ENCODE measurements around the gene P2RX7. TPM values are rescaled to one million over a fixed set of nuclear protein-coding genes. Genes with fewer than 3 reads are reported as not detected.
"Not testable (repeated sequence)": the region's sequence is repeated elsewhere in the genome, so short reads cannot be mapped to it uniquely, and the experiment has no call there.

P2RX7 gene
- total RNA-seq, 1 donor from 2014 or later = 6.2 TPM

- H3K36me3 Mint-ChIP-seq (ENCODE audit: low read depth) = peaks cover 52% of the 10 kb centered on the region
- no peak overlapping the region for H3K4me3 Mint-ChIP-seq
- H3K27me3 Mint-ChIP-seq = no peaks in the 10 kb centered on the region
- no peak overlapping the region for H3K27ac Mint-ChIP-seq
- H3K9me3 Mint-ChIP-seq = no peaks in the 10 kb centered on the region
- peaks cover 33% of the 10 kb centered on the region for H3K4me1 Mint-ChIP-seq
- DNase-seq = no peak
- intact Hi-C loops (cut with micrococcal nuclease) = no loop called here
Observed at GRCh38 chr12:121218588-121219352, 86.1 kb downstream of the P2RX7 start.

DNA sequence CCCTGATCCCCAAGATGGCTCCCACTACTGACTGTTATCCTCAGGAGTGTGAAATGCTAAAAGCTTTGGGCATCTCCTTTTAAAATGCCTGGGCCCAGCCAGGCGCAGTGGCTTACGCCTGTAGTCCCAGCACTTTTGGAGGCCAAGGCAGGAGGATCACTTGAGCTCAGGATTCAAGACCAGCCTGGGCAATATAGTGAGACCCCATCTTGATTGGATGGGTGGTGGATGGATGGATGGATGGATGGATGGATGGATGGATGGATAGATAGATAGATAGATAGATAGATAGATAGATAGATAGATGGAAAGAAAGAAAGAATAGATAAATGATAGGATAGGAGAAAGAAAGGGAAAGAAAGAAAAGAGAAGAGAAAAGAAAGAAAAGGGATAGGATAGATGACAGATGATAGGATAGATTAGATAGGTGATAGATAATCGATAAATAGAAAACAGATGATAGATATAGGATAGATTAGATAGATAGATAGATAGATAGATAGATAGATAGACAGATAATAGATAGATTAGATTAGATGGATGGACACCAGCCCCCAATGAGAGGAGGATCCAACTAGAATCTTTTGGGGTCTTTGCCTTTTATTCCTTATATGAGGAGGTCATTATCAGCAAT lies 86.8 kb downstream of the P2RX7 start:
- H3K4me1 Mint-ChIP-seq = peaks cover 35% of the 10 kb centered on the region
- H3K27ac Mint-ChIP-seq = peak overlapping the region; percentile 42
- intact Hi-C loops (cut with micrococcal nuclease) = no loop called here
- H3K9me3 Mint-ChIP-seq = no peaks in the 10 kb centered on the region
- no peak for DNase-seq
- no peak overlapping the region for H3K4me3 Mint-ChIP-seq
- no peaks in the 10 kb centered on the region for H3K27me3 Mint-ChIP-seq
- peaks cover 49% of the 10 kb centered on the region for H3K36me3 Mint-ChIP-seq (ENCODE audit: low read depth)

- Mint-ChIP-seq H3K4me1 (peaks cover 42% of the 10 kb centered on the region), H3K36me3 (ENCODE audit: low read depth) (peaks cover 54% of the 10 kb centered on the region), H3K4me3 (no peak overlapping the region), H3K27me3 (no peaks in the 10 kb centered on the region), H3K27ac (peak overlapping the region; percentile 88), H3K9me3 (no peaks in the 10 kb centered on the region)
- peak; percentile 74 for DNase-seq
- intact Hi-C loops (cut with micrococcal nuclease) = loop anchor here (5.0 kb wide), 2 partner anchors 161 to 641 kb away; partner anchors contain the start of gene POP5
Observed at GRCh38 chr12:121222847-121223246, 90.2 kb downstream of the P2RX7 start.

- Mint-ChIP-seq H3K9me3 (no peaks in the 10 kb centered on the region), H3K36me3 (ENCODE audit: low read depth) (peaks cover 52% of the 10 kb centered on the region), H3K4me3 (peak overlapping the region; percentile 52), H3K27me3 (no peaks in the 10 kb centered on the region), H3K27ac (peak overlapping the region; percentile 88), H3K4me1 (peaks cover 43% of the 10 kb centered on the region)
- peak; percentile 84 for DNase-seq
- intact Hi-C loops (cut with micrococcal nuclease) = loop anchor here (5.0 kb wide), 2 partner anchors 161 to 641 kb away; partner anchors contain the start of gene POP5
Observed at GRCh38 chr12:121223292-121224285, 90.9 kb downstream of the P2RX7 start.

GRCh38 chr12:121224591-121224990 lies 91.9 kb downstream of the P2RX7 start:
- Mint-ChIP-seq H3K4me3 (peak overlapping the region; percentile 64), H3K27ac (peak overlapping the region; percentile 95), H3K27me3 (no peaks in the 10 kb centered on the region), H3K9me3 (no peaks in the 10 kb centered on the region), H3K4me1 (peaks cover 44% of the 10 kb centered on the region), H3K36me3 (ENCODE audit: low read depth) (peaks cover 50% of the 10 kb centered on the region)
- DNase-seq = peak; percentile 91
- intact Hi-C loops (cut with micrococcal nuclease) = loop anchor here (5.0 kb wide), 2 partner anchors 162 to 642 kb away; partner anchors contain the start of gene POP5

DNA sequence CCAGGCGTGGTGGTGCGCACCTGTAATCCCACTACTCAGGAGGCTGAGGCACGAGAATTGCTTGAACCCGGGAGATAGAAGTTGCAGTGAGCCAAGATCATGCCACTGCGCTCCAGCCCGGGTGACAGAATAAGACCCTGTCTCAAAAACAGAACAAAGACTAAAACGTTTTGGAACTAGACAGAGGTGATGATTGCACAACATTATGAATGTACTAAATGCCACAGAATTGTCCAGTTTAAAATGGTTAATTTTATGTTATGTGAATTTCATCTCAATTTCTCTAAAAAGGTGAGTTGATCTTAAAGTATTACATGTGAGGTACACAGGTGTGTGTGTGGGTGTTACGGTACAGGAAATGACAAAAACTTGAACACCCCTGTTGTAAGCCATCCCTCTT lies 93.7 kb downstream of the P2RX7 start:
- Mint-ChIP-seq H3K4me3 (no peak overlapping the region), H3K9me3 (no peaks in the 10 kb centered on the region), H3K36me3 (ENCODE audit: low read depth) (peaks cover 56% of the 10 kb centered on the region), H3K4me1 (peaks cover 50% of the 10 kb centered on the region), H3K27me3 (no peaks in the 10 kb centered on the region), H3K27ac (no peak overlapping the region)
- intact Hi-C loops (cut with micrococcal nuclease) = no loop called here
- no peak for DNase-seq

DNA sequence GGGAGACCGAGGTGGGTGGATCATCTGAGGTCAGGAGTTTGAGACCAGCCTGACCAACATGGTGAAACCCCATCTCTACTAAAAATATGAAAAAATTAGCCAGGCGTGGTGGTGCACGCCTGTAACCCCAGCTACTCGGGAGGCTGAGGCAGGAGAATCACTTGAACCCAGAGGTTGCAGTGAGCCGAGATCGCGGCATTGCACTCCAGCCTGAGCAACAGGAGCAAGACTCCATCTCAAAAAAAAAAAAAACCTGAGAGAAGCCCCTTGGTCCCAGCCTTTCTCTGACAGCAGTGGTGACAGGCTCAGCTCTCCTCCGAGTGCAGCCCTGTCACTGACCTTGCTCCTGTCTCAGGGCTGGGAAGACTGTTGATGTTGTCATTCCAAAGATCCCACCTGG lies 94.2 kb downstream of the P2RX7 start:
- H3K9me3 Mint-ChIP-seq; H3K27me3 Mint-ChIP-seq; H3K27ac Mint-ChIP-seq; H3K4me3 Mint-ChIP-seq; DNase-seq; intact Hi-C loops (cut with micrococcal nuclease): not testable (repeated sequence)
- Mint-ChIP-seq H3K4me1 (peaks cover 48% of the 10 kb centered on the region), H3K36me3 (ENCODE audit: low read depth) (peaks cover 55% of the 10 kb centered on the region)

GRCh38 chr12:121227294-121227693 lies 94.6 kb downstream of the P2RX7 start:
- Mint-ChIP-seq H3K27me3 (no peaks in the 10 kb centered on the region), H3K4me1 (peaks cover 48% of the 10 kb centered on the region), H3K36me3 (ENCODE audit: low read depth) (peaks cover 55% of the 10 kb centered on the region), H3K27ac (peak overlapping the region; percentile 29), H3K9me3 (no peaks in the 10 kb centered on the region), H3K4me3 (no peak overlapping the region)
- no peak for DNase-seq
- intact Hi-C loops (cut with micrococcal nuclease) = no loop called here

DNA sequence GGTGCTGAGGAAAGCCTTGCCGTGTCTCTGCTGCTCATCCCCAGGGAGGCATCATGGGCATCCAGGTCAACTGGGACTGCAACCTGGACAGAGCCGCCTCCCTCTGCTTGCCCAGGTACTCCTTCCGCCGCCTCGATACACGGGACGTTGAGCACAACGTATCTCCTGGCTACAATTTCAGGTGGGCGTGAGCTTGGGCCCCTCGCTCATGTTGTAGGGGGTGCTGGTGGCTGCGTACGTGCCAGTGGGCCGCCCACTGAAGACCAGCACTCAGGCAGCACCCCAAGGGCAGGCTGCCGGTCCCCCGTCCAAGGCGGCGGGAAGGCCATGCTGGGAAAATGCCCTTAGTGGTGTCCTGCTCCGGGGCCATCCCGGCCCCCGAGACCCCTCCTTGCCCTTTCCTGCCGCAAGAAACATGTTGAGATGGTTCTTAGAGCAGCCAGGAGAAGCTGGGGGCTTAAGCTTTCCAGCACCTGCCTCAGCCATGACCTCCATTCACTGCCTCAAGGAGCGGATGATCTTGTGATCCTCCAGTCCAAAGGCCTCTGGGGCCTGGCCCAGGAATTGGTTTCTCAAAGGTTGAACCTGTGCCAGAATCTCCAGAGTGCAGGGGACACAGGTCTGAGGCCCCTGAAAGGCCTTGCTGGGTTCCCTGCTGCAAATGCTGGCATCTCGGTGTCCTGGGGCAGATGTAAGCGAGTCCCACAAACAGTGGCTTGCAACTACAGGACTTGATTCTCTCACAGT lies 96.4 kb downstream of the P2RX7 start:
- Mint-ChIP-seq H3K27me3 (no peaks in the 10 kb centered on the region), H3K36me3 (ENCODE audit: low read depth) (peaks cover 58% of the 10 kb centered on the region), H3K27ac (no peak overlapping the region), H3K4me3 (no peak overlapping the region), H3K9me3 (no peaks in the 10 kb centered on the region), H3K4me1 (peaks cover 35% of the 10 kb centered on the region)
- no peak for DNase-seq
- intact Hi-C loops (cut with micrococcal nuclease) = no loop called here

DNA sequence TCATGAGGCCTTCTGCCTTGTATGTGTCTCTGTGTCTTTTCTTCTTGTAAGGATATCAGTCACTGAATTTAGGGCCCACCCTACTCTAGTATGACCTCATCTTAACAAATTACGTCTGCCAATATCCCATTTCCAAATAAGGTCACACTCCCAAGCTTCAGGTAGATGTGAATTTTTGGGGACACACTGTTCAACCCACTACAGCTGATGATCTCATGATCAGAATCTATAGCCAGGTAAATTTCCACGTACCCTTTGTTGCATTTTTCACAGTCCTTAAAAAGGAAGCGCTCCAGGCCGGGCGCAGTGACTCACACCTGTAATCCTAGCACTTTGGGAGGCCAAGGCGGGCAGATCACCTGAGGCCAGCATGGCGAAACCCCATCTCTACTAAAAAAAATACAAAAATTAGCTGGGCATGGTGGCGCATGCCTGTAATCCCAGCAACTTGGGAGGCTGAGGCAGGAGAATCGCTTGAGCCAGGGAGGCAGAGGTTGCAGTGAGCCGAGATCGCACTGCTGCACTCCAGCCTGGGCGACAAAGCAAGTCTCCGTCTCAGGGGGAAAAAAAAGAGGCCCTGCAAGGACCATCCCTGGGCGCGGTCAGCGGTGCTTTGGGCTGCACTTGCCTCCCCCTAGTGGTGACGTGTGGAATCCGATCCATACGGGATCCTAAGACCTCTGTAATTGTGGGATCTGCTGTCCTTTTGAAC lies 97.3 kb downstream of the P2RX7 start:
- intact Hi-C loops (cut with micrococcal nuclease); H3K4me3 Mint-ChIP-seq; H3K9me3 Mint-ChIP-seq; H3K27ac Mint-ChIP-seq; H3K27me3 Mint-ChIP-seq: not testable (repeated sequence)
- peak; percentile 88 for DNase-seq
- Mint-ChIP-seq H3K36me3 (ENCODE audit: low read depth) (peaks cover 61% of the 10 kb centered on the region), H3K4me1 (peaks cover 28% of the 10 kb centered on the region)

DNA sequence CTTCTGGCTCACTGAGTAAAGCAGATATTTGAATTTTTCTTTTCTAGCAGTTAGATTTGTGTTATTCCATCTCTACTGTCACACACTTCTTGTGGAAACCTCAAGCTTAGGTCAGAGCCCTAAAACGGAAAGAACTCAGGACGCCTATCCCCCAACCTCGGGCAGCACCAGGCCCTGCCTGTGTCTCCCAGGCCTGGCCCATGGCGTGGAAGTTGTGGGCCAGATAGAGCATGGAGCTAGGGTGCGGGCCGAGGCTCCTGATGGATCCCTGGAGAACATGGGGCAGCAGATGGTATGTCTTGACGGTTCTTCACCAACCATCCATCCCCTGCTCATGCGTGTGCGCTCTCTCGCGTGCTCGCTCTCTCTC lies 97.8 kb downstream of the P2RX7 start:
- intact Hi-C loops (cut with micrococcal nuclease) = no loop called here
- Mint-ChIP-seq H3K36me3 (ENCODE audit: low read depth) (peaks cover 63% of the 10 kb centered on the region), H3K27me3 (no peaks in the 10 kb centered on the region), H3K27ac (no peak overlapping the region), H3K4me3 (no peak overlapping the region), H3K9me3 (no peaks in the 10 kb centered on the region), H3K4me1 (peaks cover 28% of the 10 kb centered on the region)
- DNase-seq = no peak

- no peak for DNase-seq
- Mint-ChIP-seq H3K27me3 (no peaks in the 10 kb centered on the region), H3K36me3 (ENCODE audit: low read depth) (peaks cover 63% of the 10 kb centered on the region), H3K4me1 (peaks cover 19% of the 10 kb centered on the region), H3K4me3 (no peak overlapping the region), H3K9me3 (no peaks in the 10 kb centered on the region), H3K27ac (no peak overlapping the region)
- intact Hi-C loops (cut with micrococcal nuclease) = no loop called here
Observed at GRCh38 chr12:121232163-121232562, 99.5 kb downstream of the P2RX7 start.
